Left forelimb (tissue), 1 donor: ENCODE measurements around the gene MAL.

ENCODE experiments used
- DNase-seq: peaks from one replicate; pipeline ENCODE4 v3.0.0-alpha.2; 2018; ENCODE audit warnings: low spot score

Gene MAL

DNA sequence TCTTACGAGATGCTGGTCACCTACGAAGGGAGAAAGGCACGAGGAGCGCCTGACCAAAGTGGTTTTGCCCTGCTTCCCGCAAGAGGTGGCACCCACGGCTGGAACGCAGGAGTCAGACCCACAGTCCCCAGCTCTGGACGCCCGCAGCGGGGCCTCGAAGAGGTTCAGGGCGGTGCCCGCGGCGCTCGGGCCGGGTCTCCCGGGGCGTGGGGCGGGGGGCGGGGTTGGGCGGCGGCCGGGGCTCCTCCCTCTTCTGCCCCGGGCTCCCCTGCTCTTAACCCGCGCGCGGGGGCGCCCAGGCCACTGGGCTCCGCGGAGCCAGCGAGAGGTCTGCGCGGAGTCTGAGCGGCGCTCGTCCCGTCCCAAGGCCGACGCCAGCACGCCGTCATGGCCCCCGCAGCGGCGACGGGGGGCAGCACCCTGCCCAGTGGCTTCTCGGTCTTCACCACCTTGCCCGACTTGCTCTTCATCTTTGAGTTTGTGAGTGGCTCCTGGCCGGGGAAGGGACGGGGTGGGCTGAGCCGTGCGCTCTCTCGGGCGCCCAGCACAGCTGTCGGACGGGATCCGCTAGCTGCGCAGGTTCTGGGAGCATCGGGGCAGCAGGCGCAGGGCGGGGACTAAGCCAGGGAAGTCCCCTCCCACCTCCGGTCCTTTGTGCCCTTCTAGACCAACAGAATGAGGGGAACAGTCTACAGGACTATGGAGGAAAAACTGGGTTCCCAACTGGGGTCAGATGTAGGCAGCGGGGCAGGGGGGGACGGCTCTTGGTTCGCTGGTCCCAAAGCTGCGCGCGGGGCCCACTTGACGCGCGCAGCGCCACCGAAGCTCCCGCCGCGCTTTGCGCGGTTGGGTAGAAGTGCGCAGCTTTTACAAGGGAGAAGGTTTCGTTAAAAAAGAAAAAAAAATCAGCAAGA is at the start of gene MAL:
Gene MAL, plus strand, starts transcription at position 303 of the 914 bp plus-strand sequence. Its CDS starts 85 bp downstream, at position 388.
- DNase-seq, result no peak

DNA sequence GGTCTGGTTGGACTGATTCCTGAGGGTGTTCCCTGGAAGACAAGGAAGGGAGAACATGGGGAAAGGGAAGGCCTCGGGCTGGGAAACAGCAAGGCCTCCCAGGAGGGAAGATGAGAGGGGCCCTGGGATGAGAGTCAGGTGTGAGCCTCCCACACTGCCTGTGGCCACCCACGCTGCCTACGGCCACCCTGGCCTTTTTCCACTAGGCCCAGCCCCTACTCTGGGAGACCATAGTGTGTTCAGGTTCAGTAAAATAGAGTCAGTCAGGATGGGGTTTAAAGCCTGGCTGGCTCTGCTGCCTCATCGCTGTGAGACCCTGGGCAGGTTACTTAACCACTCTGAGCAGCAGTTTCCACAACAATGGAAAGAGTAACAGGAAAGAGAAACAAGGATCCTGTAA is 47.7 kb upstream of the MAL start:
- no peak for DNase-seq

DNA sequence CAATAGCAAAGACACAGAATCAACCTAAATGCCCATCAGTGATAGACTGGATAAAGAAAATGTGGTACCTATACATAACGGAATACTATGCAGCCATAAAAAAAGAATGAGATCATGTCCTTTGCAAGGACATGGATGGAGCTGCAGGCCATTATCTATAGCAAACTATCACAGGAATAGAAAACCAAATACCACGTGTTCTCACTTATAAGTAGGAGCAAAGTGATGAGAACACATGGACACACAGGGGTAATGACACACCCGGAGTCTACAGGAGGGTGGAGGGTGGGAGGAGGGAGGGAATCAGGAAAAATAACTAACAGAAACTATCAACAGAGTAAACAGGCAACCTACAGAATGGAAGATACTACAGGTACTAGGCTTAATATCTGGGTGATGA is 46.6 kb upstream of the MAL start:
- DNase-seq, result no peak

DNA sequence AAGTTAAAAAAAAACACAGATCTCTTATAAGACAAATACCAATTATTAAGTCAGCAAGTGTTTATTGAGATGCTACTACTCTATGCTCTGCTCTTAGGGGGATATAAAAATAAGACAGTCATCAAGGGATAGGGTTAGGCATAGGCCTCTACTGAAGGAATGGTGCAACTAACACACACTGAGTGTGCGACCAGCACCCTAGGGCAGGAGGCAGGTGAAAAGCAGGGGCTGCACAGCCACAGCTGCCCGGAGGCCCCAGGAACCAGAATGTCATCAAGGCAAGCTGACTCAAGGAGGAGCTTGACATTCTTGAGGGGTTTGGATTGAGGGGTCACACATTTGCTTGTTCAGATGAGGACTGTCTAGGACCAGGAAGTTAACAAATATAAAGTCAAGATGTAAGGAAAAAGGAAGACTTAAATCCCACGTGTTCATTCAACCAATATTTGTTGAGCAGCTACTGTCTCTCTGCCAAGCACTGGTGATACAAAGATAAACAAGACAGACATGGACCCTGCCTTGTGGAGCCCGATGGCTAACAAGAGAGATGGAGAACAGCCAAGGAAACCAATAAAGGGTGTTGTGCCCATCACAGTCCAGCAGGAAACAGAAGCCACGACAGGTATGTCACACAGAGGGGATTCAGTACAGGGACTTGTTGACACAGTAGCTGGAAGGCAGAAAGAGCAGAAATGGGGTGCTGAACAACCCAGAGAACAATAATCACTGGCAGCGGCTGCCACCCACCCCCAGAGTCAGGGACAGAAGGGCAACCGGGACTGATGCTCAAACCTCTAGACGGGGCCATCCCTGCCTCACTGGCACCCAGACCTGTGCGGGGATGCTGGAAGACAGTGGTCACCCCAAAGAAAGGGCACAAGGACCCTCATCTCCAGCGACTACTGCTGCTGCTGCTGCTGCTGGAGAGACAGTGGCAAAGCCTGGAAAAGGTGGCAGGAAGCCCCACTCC is 45.8 kb upstream of the MAL start:
- no peak for DNase-seq

DNA sequence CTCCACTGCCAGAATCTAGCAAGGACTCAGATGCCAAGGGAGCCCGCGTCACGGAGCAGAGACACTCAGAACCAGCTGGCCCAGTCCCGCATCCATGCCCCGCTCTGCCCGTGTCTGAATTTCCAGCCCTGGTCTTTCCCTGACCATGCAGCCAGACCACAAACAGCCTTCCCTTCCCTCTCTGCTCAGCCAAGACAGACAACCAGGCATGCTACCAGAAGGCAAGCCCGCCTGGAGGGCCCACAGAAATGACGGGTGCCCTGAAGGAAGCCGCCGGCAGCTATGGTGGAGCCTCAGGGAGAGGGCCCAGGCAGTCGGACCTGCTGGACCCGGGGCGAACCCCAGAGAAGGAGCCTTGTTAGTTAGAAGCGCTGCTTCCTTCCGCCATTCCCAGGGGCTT is 45.1 kb upstream of the MAL start:
- DNase-seq, result no peak

DNA sequence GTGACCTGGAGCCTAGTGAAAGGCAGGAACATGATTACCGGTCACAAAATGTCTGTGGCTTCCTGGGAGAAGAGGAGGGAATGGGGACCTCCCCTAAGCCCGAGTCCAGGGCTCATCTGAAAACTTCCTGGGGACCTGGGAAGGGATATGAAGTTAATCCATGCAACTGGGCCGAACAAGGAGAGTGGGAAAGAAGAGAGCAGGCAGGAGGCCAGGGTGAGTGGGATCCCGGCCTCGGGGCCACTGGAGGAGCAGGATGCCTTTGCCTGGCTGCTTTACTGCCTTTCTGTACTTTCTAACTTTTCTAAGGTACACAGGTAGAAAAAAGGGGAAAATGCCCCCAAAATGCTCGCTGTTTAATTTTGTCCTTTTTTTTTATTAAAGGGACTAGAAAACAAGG is 43.4 kb upstream of the MAL start:
- DNase-seq, result no peak

DNA sequence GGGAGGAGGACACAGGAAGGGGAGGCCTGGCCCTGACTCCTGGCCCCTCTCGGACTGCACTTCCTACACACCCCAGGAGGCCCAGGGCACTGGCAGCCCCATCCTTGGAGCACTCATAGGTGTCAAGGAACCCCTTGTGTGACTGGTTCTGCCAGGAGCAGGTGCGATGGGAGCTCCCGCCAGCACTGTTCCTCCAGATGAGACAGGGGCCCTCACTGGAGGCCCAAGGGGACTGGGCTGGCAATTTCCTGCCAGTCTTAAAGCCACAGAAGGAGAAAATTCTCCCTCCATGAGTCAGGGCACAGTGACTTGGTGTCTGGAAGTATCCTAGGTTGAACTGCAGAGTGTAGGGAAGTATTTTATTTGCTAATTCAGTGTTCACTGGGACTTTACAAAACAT is 42.8 kb upstream of the MAL start:
- no peak for DNase-seq

DNA sequence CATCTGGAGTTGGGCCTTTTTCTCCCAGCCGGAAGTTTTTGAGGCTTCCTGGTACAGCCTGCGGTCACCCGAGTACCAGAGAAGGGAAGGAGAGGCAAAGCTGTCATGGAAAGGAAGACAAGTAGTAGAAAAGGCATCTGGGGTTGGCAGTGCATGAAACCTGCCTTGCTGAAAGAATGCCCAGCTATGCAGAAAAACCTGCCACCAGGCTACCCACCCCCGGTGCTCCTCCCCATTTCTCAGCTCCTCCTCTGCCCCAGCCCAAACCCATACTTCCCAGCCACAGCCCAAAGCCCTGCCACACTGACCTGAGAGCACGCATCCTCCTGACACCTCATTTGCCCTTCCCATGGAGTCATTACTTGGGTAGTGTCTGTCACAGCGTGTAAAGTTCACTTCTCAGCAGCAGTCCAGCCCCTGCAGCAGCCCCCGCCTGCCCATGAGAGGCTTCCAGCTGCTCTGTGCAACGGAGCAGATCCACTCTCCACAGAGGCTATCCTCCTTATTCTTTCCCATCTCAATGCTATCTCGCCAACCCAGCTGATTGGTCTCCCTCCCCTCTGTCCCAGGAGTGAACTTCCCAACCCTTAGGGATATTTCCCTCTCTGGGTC is 40.4 kb upstream of the MAL start:
- DNase-seq, result no peak

DNA sequence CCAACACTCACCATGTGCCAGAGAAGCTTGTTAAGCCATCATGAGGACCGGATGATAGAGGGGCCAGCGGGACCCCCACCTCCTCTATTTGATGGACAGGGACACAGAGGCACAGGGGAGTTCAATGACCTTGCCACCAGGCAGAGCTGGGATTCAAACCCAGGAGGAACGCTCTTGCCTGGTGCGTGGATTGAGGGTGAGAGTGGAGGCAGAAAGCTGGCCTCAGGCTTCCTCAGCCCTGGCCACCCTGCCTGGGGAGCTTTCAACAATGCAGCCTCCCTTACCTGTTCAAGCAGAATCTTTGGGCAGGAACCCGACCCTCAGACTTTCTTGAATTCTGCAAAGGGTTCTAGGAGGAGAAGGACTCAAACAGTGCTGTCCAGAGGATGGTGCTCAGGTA is 39.9 kb upstream of the MAL start:
- DNase-seq, result no peak

DNA sequence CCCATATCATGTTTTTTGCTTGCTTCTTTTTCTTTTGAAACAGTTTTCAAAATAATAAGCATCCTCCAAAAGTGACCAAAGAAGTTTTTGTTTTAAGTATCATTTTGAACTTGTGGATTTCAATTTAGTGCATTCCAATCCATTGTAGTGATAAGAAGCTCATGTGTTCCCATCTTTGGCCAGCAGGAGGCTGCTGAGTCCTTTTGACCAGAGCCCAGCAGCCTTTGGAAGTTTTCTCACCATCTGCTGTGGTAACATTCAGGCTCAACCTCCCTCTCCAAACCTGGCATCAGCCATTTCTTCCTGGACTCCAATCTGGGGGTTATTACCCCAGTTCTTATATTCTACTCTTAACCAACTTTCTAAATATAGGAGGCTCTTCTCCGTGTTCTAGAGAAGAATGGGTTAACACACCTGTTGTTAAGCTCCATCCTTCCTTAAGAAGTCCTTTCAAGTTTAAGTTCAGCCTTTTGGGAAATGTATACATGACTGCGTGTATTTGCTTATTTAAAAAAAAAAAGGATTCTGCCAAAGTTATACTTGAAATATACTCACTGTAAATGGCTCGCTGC is 39.0 kb upstream of the MAL start:
- DNase-seq, result no peak

DNA sequence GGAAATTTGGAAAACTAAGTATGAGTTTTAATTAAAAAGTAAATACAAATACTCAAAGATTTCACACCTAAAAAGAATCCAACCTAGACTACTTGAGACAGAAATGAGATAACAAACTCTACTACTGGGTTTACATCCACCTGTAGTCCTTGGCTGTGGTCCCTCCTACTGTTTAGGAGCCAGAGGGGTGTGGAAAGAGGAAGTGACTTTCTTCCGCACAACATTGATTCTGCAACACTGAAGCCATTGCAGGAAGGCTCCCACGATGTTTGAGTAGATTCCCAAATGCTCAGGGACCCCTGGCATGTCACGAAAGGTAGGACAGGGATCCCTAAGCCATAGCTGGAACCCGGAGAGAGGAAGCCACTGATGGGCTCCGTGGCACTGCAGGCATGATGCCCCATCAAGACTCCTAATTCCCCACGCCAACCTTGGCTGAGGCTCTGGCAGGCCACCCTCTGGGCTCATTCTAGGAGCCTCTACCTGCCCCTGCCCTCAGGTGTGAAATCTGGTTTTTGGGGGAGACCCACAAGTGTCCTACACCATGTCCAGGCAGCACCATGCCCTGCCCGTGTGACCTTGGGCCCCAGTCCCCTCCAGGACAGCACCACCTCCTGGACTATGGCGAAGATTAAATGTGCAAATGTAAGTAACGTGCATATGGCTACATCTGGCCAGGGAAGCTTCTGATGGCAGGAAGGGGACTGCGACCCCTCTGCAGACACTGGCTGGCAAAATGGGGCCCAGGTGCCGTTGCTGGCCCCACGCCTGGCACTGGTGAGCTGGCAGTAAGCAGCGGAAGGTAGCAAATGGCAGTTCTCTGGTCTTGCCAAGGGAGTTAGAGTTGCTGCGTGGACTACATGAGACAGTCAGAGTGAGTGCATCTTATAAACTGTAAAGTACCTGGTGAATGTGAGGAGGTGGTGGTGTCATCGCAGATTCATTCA is 38.2 kb upstream of the MAL start:
- no peak for DNase-seq

DNA sequence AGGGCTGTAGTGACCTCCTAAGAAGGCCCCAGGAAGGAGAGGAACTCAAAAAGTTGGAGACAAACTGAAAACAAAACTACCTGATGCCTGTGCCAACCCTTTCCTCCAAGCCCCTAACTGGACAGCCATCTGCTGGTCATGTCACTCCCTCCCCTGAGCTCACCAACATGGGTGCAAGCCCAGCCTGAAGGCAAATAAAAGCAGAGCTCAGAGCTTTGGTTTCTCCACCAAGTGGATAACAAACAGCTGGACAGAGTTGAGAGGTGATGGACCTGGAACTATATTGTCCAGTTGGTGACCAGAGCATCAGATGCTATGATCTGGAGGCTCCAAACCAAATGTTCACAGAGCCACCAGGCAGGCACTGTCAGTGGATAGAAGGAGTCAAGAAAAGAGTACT is 34.6 kb upstream of the MAL start:
- no peak for DNase-seq

DNA sequence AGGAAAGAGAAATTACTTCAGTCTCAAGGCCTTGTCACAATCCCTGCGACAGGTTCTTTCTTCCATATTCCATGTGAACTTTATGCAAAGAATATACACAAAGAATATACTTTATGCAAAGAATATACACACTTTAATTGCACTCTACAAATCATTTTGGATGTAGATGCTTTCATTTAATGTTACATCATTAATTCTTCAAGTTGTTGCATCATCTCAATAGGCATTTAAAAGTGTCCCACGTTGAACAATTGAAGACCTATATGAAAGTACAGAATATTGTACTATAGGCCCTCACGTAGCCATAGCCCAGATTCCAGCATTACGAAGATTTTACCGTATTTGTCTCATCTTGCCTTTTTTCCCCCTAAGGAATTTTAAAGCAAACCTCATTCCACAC is 33.1 kb upstream of the MAL start:
- DNase-seq, result no peak

DNA sequence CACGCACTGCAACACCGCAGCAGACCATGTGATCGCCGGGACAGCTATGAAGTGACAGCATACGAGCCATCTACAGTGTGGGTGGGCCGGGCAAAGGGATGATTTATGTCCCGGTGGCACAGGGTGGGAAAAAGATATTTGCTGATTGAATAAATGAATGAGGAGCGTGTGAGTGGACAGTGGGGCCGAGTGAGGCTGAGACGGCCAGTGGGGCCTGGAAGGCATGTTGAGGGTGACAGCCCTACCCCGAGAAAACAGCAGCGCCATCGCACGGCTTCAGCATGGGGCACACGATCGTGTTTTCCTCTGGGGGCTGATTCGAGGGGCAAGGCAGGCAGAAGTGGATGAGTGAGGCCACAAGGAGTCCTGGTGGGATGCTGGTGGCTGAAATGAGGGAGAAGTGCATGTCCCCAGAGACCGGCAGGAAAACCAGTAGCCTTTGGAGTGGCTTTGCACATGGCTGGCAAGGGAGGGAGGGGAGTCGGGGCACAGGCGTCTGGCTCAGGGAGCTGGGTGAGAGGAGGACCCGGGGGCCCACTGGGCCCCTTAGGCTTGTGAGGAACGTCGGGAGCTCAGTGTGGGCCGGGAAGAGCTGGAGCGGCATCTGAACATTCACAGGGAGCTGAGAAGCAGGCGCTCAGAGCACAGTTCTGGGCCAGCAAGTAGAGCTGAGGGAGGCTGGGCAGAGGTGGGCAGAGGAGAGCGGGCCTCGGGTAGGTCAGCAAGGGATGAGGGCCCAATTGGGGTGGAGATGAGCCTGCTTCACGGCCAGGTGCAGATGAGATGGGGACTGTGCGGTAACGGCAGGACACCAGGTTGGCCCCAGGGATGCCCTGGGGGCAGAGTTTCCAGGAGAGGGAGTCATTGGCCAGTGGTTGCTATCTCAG is 32.1 kb upstream of the MAL start:
- DNase-seq, result peak; percentile 28

DNA sequence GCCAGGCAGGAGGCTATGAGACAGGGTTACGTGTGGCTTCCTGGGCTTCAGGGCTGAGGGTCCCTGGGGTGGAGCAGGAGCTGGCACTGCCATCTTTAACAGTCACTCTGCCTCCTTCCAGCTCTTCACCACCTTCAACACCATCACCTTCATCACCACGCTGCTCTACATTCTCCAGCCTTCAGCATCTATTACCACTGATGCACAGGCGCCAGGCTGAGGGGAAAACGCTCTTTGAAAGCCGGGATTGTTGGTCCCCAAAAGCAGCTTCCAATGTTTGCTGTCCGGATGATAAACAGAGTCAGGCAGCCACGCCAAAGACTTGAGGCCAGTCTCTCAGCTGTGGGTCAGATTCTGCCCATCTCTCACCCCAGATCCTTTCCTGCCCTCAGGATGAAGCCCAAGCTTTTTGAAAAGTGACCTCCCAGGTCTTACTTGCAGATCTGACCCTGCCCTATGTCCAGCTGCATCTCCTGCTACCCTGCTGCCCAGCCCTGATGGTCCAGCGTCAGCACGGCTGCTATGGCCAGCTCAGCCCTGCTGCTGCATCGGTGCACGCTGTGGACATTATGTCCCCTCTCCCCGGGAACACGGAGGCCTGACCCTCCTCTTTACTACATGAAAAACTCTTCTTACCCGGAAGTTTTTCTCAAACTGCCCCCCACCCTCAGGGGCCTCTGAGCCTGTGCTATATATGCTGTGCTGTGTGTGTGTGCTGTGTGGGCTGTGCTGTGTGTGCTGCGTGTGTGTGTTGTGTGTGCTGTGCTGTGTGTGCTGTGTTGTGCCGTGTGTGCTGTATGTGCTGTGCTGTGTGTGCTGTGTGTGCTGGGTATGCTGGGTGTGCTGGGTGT is 31.2 kb upstream of the MAL start:
- peak; percentile 18 for DNase-seq

DNA sequence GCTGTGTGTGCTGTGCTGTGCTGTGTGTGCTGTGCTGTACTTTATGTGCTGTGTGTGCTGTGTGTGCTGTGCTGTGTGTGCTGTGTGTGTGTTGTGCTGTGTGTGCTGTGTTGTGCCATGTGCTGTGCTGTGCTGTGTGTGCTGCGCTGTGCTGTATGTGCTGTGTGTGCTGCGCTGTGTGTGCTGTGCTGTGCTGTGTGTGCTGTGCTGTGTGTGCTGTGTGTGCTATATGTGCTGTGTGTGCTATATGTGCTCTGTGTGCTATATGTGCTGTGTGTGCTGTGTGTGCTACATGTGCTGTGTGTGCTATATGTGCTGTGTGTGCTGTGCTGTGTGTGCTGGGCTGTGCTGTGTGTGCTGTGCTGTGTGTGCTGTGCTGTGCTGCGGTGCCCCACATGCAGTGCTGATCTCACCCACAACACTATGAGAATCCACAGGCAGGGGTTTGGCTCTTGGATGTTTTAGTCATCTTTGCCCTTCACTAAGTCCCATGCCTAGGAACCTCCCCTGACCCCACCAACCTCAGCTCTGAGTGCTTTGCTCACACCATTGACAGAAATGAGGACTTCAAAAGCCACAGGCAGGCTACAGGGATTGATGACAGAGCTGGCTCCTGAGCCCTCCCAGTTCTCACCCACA is 30.5 kb upstream of the MAL start:
- DNase-seq, result peak; percentile 18

DNA sequence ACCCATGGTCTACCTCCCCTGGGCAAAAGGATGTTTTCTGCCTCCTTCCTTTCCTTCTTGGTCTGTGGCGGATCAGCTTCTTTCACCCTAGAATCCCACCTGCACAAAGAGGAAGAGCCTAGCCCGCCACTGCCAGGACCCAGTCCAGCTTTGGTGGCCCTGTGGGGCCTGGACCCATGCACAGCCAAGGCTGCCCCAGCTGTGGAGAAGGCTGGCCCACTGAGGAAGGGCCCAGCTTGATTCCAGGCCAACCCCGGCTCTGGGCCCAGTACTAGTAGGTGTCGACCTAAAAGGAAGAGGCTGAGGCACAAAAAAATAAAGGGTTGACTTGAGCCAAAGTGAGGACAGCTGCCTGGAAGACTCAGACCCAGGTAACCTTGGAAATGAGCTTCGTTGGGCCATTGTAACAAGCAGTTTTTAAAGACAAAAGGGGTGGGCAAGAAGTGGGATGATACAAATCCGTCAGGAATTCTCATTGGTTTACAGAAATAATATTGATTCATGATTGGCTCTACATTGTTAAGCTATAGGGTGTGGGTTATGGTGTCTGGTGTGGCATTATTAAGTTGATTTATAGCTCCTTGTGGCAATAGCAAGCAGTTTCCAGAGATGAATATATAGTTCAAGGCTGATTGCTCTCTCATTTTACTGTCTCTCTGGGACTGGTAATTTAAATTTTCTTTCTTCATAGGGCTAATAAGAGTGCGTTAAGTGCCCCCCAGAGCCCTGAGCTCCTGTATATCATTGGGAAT is 29.8 kb upstream of the MAL start:
- peak; percentile 28 for DNase-seq
